ENCODE results near the gene AATF. TPM values are rescaled to one million over a fixed set of nuclear protein-coding genes. Genes with fewer than 3 reads are reported as not detected.

Gene AATF
- total and polyA plus RNA-seq, 2 experiments from 2014 or later: 31.2 to 35.7 TPM

GRCh38 chr17:36931697-36932382, 16.9 kb upstream of the AATF start:
- no peak overlapping the region for H2AFZ ChIP-seq
- no peak overlapping the region for H3K4me3 ChIP-seq
- H3K4me2 ChIP-seq: peak overlapping the region; percentile 72
- peaks cover 98% of the 10 kb centered on the region for H3K27me3 ChIP-seq
- no peaks in the 10 kb centered on the region for H3K36me3 ChIP-seq (replicated peaks; ENCODE audit: insufficient read depth, low read depth)
- 21% methylated on average over 29 of the region's 30 CpGs for WGBS (ENCODE audit: low lambda C conversion rate, missing lambda C conversion rate)
- H3K9me3 ChIP-seq (ENCODE audit: low read depth): no peaks in the 10 kb centered on the region
- no peak for DNase-seq (ENCODE audit: low spot score)
- no peaks in the 10 kb centered on the region for H3K9me2 ChIP-seq (replicated peaks; ENCODE audit: insufficient read depth)
- H4K20me1 ChIP-seq (ENCODE audit: insufficient read depth, poor library complexity, severe bottlenecking): peaks cover 6% of the 10 kb centered on the region
- H3K79me2 ChIP-seq: no peaks in the 10 kb centered on the region
- H3K4me1 ChIP-seq (ENCODE audit: insufficient read depth): peaks cover 34% of the 10 kb centered on the region
- TF ChIP-seq EZH2phosphoT487 (IDR thresholded peaks at IDR 0.05; ENCODE audit: low read depth, severe bottlenecking, unreplicated experiment) (peak; percentile 71), EZH2 (IDR thresholded peaks at IDR 0.05; ENCODE audit: borderline replicate concordance) (peak; percentile 63), CTCF (IDR thresholded peaks at IDR 0.05; ENCODE audit: poor library complexity) (no peak)
- no peak overlapping the region for H3K27ac ChIP-seq

GRCh38 chr17:36932383-36932693, 16.4 kb upstream of the AATF start:
- Histone ChIP-seq H3K9me3 (ENCODE audit: low read depth) (no peaks in the 10 kb centered on the region), H3K4me3 (no peak overlapping the region), H2AFZ (no peak overlapping the region), H3K27me3 (peaks cover 98% of the 10 kb centered on the region), H4K20me1 (ENCODE audit: insufficient read depth, poor library complexity, severe bottlenecking) (peaks cover 6% of the 10 kb centered on the region), H3K27ac (no peak overlapping the region), H3K9me2 (replicated peaks; ENCODE audit: insufficient read depth) (no peaks in the 10 kb centered on the region), H3K79me2 (no peaks in the 10 kb centered on the region), H3K4me2 (peak overlapping the region; percentile 72), H3K4me1 (ENCODE audit: insufficient read depth) (peaks cover 38% of the 10 kb centered on the region), H3K36me3 (replicated peaks; ENCODE audit: insufficient read depth, low read depth) (no peaks in the 10 kb centered on the region)
- TF ChIP-seq EZH2 (IDR thresholded peaks at IDR 0.05; ENCODE audit: borderline replicate concordance) (no peak), EZH2phosphoT487 (IDR thresholded peaks at IDR 0.05; ENCODE audit: low read depth, severe bottlenecking, unreplicated experiment) (peak; percentile 9), CTCF (IDR thresholded peaks at IDR 0.05; ENCODE audit: poor library complexity) (no peak)
- WGBS (ENCODE audit: low lambda C conversion rate, missing lambda C conversion rate): 13% methylated on average over 11 of the region's 16 CpGs
- DNase-seq (ENCODE audit: low spot score): no peak

GRCh38 chr17:36932694-36933511, 15.9 kb upstream of the AATF start:
- Histone ChIP-seq H3K4me2 (no peak overlapping the region), H3K4me1 (ENCODE audit: insufficient read depth) (peaks cover 43% of the 10 kb centered on the region)
- WGBS (ENCODE audit: low lambda C conversion rate, missing lambda C conversion rate): 17% methylated on average over 40 of the region's 40 CpGs

More at GRCh38 chr17:36932694-36933511, 15.9 kb upstream of the AATF start:
- H3K9me3 ChIP-seq (ENCODE audit: low read depth): no peaks in the 10 kb centered on the region
- H2AFZ ChIP-seq: no peak overlapping the region
- no peaks in the 10 kb centered on the region for H3K36me3 ChIP-seq (replicated peaks; ENCODE audit: insufficient read depth, low read depth)
- H3K79me2 ChIP-seq: no peaks in the 10 kb centered on the region
- no peak overlapping the region for H3K4me3 ChIP-seq
- TF ChIP-seq CTCF (IDR thresholded peaks at IDR 0.05; ENCODE audit: poor library complexity) (no peak), EZH2phosphoT487 (IDR thresholded peaks at IDR 0.05; ENCODE audit: low read depth, severe bottlenecking, unreplicated experiment) (peak; percentile 95), EZH2 (IDR thresholded peaks at IDR 0.05; ENCODE audit: borderline replicate concordance) (peak; percentile 44)
- peaks cover 6% of the 10 kb centered on the region for H4K20me1 ChIP-seq (ENCODE audit: insufficient read depth, poor library complexity, severe bottlenecking)
- no peak for DNase-seq (ENCODE audit: low spot score)
- H3K27ac ChIP-seq: no peak overlapping the region
- H3K9me2 ChIP-seq (replicated peaks; ENCODE audit: insufficient read depth): no peaks in the 10 kb centered on the region
- H3K27me3 ChIP-seq: peaks cover 98% of the 10 kb centered on the region

Measured in hepatocyte (in vitro differentiated cells).